Measurements from ENCODE around the gene NAV3. TPM values are rescaled to one million over a fixed set of nuclear protein-coding genes. Genes with fewer than 3 reads are reported as not detected.
A peak's percentile ranks its signal among the peaks of the same experiment; 100 is the strongest.

The NAV3 gene
- polyA plus RNA-seq (ENCODE audit: insufficient read length), result 11.4 TPM
- long read RNA-seq, donor 1, result 0 reads
- long read RNA-seq, donor 2, result 0 reads
- long read RNA-seq, donor 3, result 0 reads
- long read RNA-seq, donor 4, result 0 reads
- long read RNA-seq, donor 5, result 0 reads
- long read RNA-seq, donor 6, result 0 reads
- long read RNA-seq, donor 7, result 0 reads
- long read RNA-seq, donor 8, result 0 reads

- DNase-seq, result peak; percentile 80
Measured at GRCh38 chr12:77830583-77831351, at the start of gene NAV3. NAV3 (plus strand) TSS chr12:77830894; CDS start chr12:77831462, 568 bp downstream.

DNA sequence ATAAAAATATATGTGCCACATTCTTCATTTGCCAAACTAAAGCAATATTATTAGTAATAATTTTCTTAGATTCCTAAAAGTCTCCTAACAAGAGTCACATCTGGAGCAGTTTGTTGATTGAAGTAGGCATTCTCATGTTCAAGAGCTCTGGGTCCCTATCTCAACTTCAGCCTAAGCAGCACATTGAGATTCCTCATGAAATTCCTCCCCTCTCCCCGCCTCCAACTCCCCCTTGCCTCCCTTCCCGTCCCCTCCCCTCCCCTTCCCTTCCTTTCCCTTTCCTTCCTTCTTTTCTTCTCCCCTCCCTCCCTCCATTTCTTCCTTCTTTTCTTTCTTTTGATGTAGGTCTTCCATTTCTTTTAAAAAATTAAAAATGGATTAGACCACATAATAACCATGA, 48.7 kb upstream of the NAV3 start:
- DNase-seq, result no peak

DNA sequence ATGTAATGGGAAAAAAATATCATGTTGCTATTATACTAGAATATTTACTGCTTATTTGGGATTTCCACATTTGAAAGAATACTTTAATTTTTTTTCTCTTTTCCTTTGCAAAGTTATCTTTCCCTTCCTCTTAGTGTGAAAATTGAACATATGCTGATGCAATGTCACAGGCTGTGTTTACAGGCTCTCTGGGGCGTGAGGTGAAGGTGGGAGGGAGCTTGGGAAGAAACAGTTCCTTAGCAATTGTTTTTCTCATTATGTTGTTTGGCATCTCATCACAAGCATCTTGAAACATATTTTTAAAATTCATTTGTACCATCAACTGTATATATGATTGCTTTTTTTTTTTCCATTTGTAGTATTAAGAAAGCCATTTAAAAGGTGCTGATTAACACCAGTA, 47.9 kb upstream of the NAV3 start:
- no peak for DNase-seq

GRCh38 chr12:77785211-77785610, 45.5 kb upstream of the NAV3 start:
- no peak for DNase-seq

DNA sequence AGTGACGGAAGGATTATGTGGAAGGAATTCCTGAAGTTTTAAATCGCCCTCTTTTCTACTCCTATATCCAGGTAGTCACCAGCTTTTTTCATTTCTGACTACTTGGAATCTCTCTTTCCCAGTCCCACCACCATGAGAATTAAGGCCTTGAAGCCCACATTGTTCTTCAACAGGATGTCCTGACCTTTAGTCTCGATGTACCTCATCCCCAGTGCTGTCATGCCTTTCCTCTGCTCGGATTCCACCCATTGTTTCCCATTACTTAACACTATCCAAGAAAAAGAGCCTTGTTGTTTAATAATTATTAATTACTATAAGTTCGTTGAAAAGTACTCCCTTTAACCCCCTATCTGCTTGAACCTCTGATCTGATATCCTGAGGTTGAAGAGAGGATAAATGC, 44.0 kb upstream of the NAV3 start:
- no peak for DNase-seq

GRCh38 chr12:77788231-77789168, 42.2 kb upstream of the NAV3 start:
- no peak for DNase-seq

DNA sequence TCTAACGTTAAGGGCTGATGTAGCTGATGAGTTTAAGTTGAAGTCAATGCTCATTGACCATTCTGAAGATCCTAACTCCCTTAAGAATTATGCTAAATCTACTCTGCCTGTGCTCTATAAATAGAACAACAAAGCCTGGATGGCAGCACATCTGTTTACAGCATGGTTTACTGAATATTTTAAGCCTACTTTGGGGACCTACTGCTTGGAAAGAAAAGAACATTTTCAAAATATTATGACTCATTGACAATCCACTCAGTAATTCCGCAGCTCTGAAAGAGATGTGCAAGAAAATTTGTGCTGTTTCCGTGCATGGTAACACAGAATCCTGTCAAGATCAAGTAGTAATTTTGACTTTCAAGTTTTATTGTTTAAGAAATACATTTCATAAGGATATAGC, 35.0 kb upstream of the NAV3 start:
- no peak for DNase-seq

DNA sequence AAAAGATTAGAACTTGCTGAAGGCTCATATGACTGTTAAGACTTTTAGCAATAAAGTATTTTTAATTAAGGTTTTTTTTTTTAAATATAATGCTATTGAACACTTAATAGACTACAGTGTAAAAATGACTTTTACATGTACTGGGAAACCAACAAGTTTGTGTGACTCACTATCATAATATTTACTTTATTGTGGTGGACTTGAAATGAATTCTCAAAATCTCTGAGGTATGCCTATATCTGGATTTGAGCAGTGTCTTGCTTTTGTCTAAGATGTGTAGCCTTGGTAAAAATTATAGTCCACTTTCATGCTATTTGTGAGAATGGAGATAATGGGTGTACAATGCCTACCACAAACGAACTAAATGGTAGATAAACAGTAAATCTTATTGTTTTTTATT, 33.9 kb upstream of the NAV3 start:
- DNase-seq, result no peak

DNA sequence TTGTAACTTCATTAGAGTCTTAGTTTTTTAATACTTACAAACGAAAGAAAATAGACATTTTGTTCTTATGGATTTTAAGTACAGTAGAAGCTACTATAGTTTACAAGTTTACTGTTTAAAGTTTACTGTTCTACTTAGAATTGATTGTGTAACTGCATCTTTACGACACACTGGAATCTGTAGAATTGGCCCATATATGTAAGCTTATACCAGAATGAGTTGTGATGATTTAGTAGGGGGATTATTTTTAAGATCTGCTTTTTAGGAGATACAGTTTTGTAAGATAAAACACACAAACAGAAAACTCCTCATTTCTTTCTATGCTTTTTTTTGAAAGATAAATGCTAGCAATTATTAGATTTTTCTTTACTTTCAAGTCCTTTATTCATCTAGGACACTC, 30.2 kb upstream of the NAV3 start:
- no peak for DNase-seq

GRCh38 chr12:77808534-77808933, 22.2 kb upstream of the NAV3 start:
- no peak for DNase-seq

DNA sequence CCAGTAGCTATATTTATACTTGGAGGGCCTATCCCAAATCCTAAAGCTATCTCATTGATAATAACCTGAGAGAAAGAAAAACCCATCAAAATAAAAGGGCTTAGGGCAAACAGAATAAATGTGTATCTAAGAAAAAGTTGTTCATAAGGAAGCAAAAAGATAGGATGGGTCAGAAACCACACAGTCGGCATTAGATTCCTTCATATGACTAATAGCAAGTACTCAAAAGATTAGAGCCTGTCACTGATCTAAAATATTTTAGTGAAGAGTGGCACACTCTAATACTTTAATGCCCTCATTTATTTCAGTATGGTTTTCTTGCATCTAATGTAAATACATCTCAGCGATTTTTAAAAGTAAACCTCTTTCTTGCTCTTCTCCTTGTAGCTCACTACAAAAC, 17.1 kb upstream of the NAV3 start:
- no peak for DNase-seq

DNA sequence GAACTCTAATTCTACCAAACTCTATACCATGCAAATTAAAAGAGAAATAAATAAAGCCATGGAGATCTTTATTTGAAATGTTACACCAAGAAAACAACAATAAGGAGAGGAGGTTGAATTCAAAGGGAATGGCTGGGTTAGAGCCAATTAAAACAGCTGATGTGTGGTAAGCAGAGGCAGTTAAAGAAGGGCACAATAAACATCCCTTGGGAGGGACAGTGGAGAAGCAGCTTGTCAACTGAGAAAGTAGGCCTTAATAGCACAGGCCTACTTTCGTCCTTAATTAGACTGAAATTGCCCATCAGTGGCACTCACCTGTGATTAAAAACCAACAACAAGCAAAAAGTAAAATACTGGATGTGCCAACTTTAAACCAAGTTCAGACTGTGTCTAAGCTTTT, 16.3 kb upstream of the NAV3 start:
- DNase-seq, result no peak

- DNase-seq, result no peak
Measured at GRCh38 chr12:77816196-77816595, 14.5 kb upstream of the NAV3 start.

- DNase-seq, result no peak
Measured at GRCh38 chr12:77817276-77817675, 13.4 kb upstream of the NAV3 start.

DNA sequence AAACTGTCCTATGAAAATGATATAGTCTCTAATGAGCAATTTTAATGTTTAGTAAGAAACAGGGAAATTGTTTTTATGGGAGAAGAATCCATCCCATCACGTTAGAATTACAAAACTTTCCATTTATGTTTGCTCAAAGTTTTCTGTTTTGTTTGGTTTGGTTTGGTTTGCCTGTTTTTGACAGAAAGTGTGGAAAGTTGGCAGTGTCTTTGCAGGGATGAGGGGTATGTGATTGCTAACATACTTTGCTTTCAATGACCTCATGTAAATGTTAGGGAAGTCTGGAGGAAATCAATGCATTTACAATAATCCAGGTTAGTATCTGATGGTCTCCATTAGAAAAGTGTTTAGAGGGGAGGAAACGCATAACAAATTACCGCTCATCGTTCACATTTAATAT, 12.3 kb upstream of the NAV3 start:
- no peak for DNase-seq

DNA sequence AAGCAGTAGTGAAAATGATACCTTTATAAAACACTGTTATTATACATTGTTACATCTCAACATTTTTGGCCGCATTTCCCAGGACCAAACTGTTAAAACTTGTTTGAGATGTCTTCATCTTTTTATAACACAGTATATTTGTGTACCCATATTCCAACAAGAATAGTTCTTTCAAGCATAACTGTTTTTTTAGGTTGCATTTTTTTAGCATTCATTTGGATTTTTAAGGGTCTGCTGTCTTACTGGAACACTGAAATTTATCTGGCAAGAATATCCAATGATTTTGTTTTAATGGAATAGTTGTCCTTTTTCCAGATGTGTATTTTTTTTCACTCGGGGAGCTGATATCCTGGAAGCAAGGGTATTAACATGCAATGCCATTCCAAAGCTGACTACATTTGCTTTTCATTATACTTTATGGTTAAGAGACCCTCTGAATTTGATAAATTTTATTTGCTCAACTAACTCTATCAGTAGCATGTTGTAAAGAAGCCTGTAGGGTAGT, 8.9 kb upstream of the NAV3 start:
- no peak for DNase-seq

- no peak for DNase-seq
Measured at GRCh38 chr12:77833329-77833728, 2.6 kb downstream of the NAV3 start.

DNA sequence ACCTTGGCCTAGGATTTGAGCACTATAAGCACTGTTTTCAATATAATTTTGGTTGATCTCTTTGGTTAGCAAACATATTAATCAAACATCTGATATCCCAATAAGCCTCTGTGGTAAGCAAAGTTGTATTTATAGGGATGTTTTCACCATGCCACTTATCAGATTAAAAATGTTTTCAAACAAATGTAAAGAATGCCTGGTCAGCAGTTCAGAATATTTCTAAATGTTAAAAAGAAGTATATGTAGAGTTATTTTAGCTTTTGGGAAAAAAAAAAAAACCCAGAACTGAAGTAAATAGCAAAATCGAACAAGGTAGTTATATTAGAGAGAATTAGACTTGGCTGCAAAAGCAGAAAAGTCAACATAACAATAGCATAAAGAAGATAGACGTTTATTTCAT, 3.9 kb downstream of the NAV3 start:
- no peak for DNase-seq

GRCh38 chr12:77835969-77836368, 5.3 kb downstream of the NAV3 start:
- no peak for DNase-seq

DNA sequence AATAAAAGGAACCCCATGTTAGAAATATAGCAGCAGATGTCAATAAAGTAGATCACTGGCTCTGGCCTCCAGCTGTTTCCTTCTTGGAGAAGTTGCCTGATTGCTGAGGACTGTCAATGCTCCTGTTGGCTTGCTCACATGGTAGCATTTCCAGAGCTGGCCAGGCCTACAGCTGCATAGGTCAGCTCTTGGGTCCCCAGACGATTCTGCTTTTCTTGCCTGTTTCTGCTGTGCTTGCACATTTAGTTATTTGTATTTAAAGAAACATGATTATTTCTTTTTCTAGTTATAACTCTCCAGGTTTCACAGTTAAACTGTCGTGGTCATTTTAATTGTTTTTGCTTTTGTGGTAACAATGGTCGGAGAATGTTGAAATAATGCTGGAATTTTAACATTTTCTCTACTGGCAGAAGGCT, 7.2 kb downstream of the NAV3 start:
- no peak for DNase-seq

GRCh38 chr12:77841521-77841920, 10.8 kb downstream of the NAV3 start:
- no peak for DNase-seq

- DNase-seq, result no peak
Measured at GRCh38 chr12:77842430-77842829, 11.7 kb downstream of the NAV3 start.

DNA sequence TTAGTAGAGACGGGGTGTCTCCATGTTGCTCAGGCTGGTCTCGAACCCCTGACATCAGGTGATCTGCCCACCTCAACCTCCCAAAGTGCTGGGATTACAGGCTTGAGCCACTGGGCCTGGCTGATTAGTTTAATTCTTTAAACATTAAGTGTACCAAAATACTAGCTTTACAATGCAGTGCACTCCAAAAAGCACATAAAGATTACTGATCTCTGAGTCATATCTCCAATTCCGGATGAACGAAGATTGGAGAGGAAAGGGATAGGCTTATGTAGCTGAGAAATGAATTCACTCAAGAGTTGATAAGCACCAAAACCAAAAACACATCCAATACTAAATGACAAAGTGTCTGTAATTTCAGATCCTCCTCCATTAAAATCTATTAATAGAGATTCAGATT, 15.1 kb downstream of the NAV3 start:
- no peak for DNase-seq
